Measurements from ENCODE around the gene LRRC8E.

The LRRC8E gene

GRCh38 chr19:7843521-7843920 is 44.8 kb upstream of the LRRC8E start:
- H3K4me3 Mint-ChIP-seq: no peak overlapping the region
- H3K9me3 Mint-ChIP-seq: no peaks in the 10 kb centered on the region
- no peak for TF ChIP-seq CTCF (IDR thresholded peaks at IDR 0.05; ENCODE audit: unreplicated experiment in 3 of 3)
- H3K4me1 Mint-ChIP-seq: no peaks in the 10 kb centered on the region
- H3K27ac Mint-ChIP-seq: no peak overlapping the region
- no peaks in the 10 kb centered on the region for H3K27me3 Mint-ChIP-seq (ENCODE audit: low read depth)
- H3K36me3 Mint-ChIP-seq (ENCODE audit: low read depth): no peaks in the 10 kb centered on the region

GRCh38 chr19:7844405-7844804 is 43.9 kb upstream of the LRRC8E start:
- Mint-ChIP-seq H3K9me3 (no peaks in the 10 kb centered on the region), H3K27me3 (ENCODE audit: low read depth) (no peaks in the 10 kb centered on the region), H3K4me3 (no peak overlapping the region), H3K4me1 (no peaks in the 10 kb centered on the region), H3K36me3 (ENCODE audit: low read depth) (no peaks in the 10 kb centered on the region), H3K27ac (no peak overlapping the region)
- no peak for TF ChIP-seq CTCF (IDR thresholded peaks at IDR 0.05; ENCODE audit: unreplicated experiment in 3 of 3)

- no peak for TF ChIP-seq CTCF (IDR thresholded peaks at IDR 0.05; ENCODE audit: unreplicated experiment in 3 of 3)
- H3K4me1 Mint-ChIP-seq: no peaks in the 10 kb centered on the region
- H3K27me3 Mint-ChIP-seq (ENCODE audit: low read depth): no peaks in the 10 kb centered on the region
- H3K36me3 Mint-ChIP-seq (ENCODE audit: low read depth): no peaks in the 10 kb centered on the region
- no peak overlapping the region for H3K4me3 Mint-ChIP-seq
- no peaks in the 10 kb centered on the region for H3K9me3 Mint-ChIP-seq
- no peak overlapping the region for H3K27ac Mint-ChIP-seq
Observed at GRCh38 chr19:7844951-7845350, 43.4 kb upstream of the LRRC8E start.

- no peak for TF ChIP-seq CTCF (IDR thresholded peaks at IDR 0.05; ENCODE audit: unreplicated experiment in 3 of 3)
- peaks cover 6% of the 10 kb centered on the region for H3K4me1 Mint-ChIP-seq
- no peak overlapping the region for H3K4me3 Mint-ChIP-seq
- no peaks in the 10 kb centered on the region for H3K9me3 Mint-ChIP-seq
- no peaks in the 10 kb centered on the region for H3K36me3 Mint-ChIP-seq (ENCODE audit: low read depth)
- no peaks in the 10 kb centered on the region for H3K27me3 Mint-ChIP-seq (ENCODE audit: low read depth)
- no peak overlapping the region for H3K27ac Mint-ChIP-seq
Observed at GRCh38 chr19:7845390-7846154, 42.7 kb upstream of the LRRC8E start.

- no peaks in the 10 kb centered on the region for H3K27me3 Mint-ChIP-seq (ENCODE audit: low read depth)
Observed at GRCh38 chr19:7846155-7846646, 42.1 kb upstream of the LRRC8E start.

More at GRCh38 chr19:7846155-7846646, 42.1 kb upstream of the LRRC8E start:
- no peak overlapping the region for H3K4me3 Mint-ChIP-seq
- TF ChIP-seq CTCF (IDR thresholded peaks at IDR 0.05; ENCODE audit: unreplicated experiment in 3 of 3): no peak
- H3K9me3 Mint-ChIP-seq: no peaks in the 10 kb centered on the region
- H3K36me3 Mint-ChIP-seq (ENCODE audit: low read depth): no peaks in the 10 kb centered on the region
- peaks cover 6% of the 10 kb centered on the region for H3K4me1 Mint-ChIP-seq
- H3K27ac Mint-ChIP-seq: no peak overlapping the region

All from nephron (organoid).